GM21619 (cell line): Measurements from ENCODE around the gene PARD6G.
"Not testable (repeated sequence)": the region's sequence is repeated elsewhere in the genome, so short reads cannot be mapped to it uniquely, and the experiment has no call there.

ENCODE experiments used
- ATAC-seq: cut with Tn5 transposase; IDR thresholded peaks from one replicate; pipeline ENCODE4 v1.9.1; 2021; ENCODE audit not compliant: unreplicated experiment

The PARD6G gene, protein sequence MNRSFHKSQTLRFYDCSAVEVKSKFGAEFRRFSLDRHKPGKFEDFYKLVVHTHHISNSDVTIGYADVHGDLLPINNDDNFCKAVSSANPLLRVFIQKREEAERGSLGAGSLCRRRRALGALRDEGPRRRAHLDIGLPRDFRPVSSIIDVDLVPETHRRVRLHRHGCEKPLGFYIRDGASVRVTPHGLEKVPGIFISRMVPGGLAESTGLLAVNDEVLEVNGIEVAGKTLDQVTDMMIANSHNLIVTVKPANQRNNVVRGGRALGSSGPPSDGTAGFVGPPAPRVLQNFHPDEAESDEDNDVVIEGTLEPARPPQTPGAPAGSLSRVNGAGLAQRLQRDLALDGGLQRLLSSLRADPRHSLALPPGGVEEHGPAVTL

GRCh38 chr18:80247393-80247841 lies at the start of gene PARD6G:
TSS of gene PARD6G (minus strand) at chr18:80247514. CDS start at chr18:80247348, 166 bp downstream.
- ATAC-seq: peak; percentile 52

GRCh38 chr18:80262241-80263033 lies 15.1 kb upstream of the PARD6G start:
- not testable (repeated sequence) for ATAC-seq

DNA sequence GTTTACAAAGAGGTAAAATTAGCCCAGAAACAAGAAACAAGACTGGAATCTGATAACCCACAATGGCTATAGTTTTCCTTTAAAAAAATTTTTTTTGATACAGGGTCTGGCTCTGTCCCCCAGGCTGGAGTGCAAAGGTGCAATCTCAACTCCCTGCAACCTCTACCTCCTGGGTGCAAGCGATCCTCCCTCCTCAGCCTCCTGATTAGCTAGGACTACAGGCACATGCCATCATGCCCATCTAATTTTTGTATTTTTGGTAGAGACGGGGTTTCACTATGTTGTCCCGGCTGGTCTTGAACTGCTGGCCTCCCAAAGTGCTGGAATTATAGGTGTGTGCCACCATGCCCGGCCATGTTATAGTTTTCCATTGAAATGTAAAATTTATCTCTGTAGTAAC lies 12.3 kb upstream of the PARD6G start:
- no peak for ATAC-seq

DNA sequence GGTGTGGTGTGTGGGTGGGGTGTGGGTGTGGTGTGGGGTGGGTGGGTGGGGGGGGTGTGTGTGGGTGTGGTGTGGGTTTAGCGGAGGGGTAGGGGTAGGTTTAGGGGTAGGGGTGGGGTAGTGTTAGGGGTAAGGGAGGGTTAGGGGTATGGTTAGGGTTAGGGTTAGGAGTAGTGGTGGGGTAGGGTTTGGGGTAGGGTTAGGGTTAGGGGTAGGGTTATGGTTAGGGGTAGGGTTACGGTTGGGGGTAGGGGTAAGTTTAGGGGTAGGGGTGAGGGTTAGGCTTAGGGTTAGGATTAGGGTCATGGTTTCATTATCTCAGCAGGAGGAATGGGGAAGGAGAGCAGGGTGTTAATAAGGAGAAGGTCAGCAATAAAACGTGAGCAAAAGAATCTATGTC lies 11.3 kb upstream of the PARD6G start:
- no peak for ATAC-seq

GRCh38 chr18:80257579-80258543 lies 10.5 kb upstream of the PARD6G start:
- ATAC-seq: not testable (repeated sequence)

DNA sequence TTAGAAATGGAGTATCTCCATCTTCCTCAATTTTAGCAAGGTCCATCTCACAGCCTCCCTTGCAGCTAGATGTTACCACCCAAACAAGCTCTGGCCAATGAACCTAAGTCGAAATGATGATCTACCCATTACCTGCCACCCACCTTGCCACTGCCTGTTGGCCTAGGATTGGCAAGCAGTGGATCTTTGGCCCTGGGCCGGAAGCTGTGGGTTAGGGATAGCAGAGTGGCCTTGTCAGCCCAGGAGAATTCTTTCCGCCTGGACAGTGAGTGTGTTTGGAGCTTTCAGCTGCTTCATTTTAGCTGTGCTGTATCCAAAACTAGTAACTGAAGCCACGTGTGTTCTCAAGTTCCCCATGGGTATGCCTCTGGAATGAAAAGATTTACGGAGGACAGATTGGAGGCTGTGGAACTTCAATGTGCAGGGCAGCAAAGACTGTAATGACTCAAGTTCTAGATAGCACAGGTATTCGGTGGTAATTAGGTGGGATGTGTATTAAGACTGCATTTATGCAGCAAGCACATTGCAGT lies 7.7 kb upstream of the PARD6G start:
- no peak for ATAC-seq

GRCh38 chr18:80253871-80254492 lies 6.7 kb upstream of the PARD6G start:
- no peak for ATAC-seq

GRCh38 chr18:80253236-80253635 lies 5.9 kb upstream of the PARD6G start:
- no peak for ATAC-seq

DNA sequence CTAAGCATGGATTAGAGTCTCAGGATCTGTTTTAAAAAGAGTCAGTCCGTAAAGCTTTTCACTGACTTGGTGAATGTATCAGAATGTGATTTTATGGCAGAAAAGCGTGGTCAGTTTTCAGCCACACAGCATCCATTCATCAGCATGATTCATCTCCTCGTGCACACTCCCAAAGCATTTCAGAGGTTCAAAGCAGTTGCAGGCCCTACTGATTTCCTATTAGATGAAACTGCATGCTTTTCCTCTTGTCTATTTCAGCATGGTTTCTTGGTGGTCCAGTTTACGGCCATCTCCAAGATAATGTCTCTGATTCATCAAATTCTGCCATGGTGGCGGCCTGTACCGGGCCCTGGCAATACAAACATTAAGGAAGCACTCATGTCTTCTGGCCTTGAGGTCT lies 4.8 kb upstream of the PARD6G start:
- no peak for ATAC-seq

DNA sequence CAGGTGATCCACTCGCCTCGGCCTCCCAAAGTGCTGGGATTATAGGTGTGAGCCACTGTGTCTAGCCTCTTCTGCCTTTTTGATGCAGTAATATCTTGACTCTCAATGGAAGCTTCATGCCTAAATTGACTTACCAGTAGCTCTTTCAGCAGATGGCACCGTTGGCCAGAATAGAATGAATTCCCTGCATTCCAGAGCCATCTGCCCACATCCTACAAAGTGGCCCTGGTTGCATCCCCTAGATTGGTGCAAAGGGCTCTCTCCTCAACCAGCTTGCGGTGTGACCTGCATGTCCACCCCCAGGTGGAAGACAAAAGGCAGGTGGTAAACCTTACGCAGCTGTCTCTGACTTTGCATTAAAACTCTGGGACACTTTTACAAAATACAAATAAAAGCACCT lies 4.4 kb upstream of the PARD6G start:
- ATAC-seq: no peak

- no peak for ATAC-seq
Observed at GRCh38 chr18:80250740-80251364, 3.5 kb upstream of the PARD6G start.

DNA sequence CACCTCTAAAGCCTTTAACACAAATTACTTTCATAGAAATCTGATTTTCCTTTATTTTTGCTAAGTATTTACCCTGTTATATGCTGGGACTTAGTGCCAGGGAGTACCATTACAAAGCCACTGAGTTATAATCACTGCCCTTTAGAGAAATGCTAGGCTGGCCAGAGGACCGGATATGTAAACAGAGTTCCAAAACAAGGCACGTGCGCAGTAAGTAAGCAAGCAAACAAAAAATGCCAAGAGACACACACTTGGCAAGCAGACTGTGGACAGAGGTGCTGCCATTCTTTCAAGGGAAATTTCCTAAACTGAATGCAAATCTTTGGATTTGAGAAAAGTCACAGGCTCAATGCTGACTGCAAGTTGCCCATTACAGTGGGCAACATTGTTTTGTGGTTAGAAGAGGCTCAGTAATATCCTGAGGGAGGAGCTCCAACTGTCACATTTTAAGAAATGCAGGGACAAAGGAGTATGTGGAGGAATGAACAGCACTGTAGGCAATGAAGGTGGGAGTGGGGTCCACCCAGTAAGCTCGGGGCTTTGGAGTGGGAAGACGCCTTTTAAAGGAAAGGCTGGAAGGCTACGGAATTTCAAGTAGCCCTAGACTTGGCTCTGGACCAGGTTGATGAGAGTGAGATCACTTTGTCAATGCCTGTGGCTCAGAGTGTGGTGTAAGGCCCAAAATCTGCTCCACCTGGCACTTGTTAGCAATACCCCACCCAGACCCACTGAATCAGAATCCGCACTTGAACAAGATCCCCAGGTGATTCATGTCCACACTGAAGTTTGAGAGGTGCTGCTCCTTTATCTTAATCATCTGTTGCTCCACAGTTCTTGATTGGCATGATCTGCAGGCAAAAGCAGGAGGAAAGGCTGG lies 2.1 kb upstream of the PARD6G start:
- ATAC-seq: no peak

DNA sequence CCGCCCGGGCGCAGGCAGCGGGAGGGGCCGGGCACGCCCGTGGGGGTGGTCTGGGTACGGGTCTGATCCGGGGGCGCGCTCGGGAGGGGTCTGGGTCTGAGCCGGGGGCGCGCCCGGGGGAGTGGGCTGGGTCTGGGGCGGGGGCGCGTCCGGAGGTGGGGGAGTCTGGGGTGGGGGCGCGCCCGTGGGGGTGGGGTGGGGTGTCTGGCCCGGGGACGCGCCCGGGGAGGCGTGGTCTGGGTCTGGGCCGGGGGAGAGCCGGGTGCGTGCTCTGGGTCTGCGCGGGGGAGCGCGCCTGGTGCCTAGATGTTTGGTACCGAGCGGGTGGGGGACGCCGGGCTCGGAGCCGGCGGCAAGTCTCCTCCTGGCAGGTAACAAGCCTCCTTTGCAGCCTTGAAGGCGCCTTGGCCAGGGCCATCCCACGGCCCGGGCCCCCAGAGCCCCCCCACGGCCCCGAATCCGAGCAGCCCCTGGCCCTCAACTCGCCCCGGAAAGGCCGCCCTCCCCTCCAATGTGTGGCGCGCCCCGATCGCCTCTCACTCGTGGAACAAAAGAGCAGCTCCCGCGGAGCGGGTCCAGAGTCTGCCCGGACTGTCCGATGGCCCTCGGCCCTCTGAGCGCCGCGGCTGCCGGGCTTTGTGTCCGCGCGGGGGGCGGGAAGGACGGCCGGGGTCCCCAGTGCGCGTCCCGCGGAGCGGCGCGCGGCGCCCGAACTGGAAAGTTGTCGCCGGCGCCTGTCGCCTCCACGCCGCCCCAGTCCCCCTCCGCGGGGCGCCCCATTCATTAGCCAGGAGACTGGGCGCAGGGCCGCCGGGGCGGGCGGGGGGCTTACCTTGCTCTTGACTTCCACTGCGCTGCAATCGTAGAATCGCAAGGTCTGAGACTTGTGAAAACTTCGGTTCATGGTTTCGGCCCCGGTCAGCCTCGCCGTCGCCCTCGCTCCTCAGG lies 595 bp downstream of the PARD6G start:
- ATAC-seq: peak; percentile 32

DNA sequence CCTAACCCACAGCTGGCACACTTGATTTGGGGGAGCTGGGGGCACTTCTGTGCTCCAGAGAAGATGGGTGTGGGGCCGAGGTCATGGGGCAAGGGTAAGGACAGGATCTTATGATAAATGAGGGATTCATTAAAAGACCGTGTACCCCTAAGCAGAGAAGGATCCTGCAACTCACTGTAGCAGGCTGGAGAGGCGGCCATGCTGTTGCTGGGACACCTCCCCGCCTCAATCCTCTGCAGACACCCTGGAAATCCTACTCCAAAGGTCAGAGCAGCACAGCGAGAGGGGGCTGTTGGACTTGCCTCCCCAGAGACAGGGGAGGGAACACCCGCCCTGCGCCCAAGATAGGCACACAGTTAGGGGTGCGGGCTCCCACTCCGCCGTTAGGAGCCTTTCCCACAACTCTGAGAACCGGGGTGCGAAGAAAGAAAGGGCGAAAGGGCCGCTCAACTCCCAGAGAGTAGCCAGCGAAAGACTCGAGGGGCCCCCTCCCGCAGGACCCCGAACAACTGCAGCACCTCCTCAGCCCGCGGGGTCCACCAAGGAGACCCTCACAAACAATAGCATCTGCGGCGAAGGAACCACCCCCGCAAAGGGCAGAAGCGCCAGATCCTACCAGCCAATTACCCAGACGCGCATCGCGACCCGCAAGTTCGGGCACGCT lies 1.4 kb downstream of the PARD6G start:
- no peak for ATAC-seq

- no peak for ATAC-seq
Observed at GRCh38 chr18:80244956-80245730, 2.2 kb downstream of the PARD6G start.

- no peak for ATAC-seq
Observed at GRCh38 chr18:80244167-80244566, 3.1 kb downstream of the PARD6G start.
